PC-3 (cell line): ENCODE results near the gene ZCCHC24. TPM values are rescaled to one million over a fixed set of nuclear protein-coding genes. Genes with fewer than 3 reads are reported as not detected.
A peak's percentile ranks its signal among the peaks of the same experiment; 100 is the strongest.

Source experiments
- ATAC-seq: fragments of 200-7000 bp; cut with Tn5 transposase; 2 replicates; pipeline ENCODE4 v1.9.1; 2020; ENCODE audit warnings: mild to moderate bottlenecking, moderate library complexity
- BruUV-seq: library from RNA; stranded (reverse); fragments of 400-500 nt; replicated peaks from 2 replicates; lab custom pipeline; 2021; lab: Mats Ljungman, UMichigan
- CTCF ChIA-PET: fragments of 300-600 bp; sonication (Branson Sonifier 250); formaldehyde crosslinking; loops from one replicate; lab custom pipeline; 2022; ENCODE audit warnings: antibody characterized with exemption; lab: Charles Lee
- POLR2A ChIA-PET: fragments of 300-600 bp; sonication (Branson Sonifier 250); formaldehyde crosslinking; loops from one replicate; lab custom pipeline; 2022; ENCODE audit warnings: antibody characterized with exemption; ENCODE audit not compliant: unreplicated experiment; lab: Charles Lee
- DNase-seq: peaks from one replicate; pipeline ENCODE4 v3.0.0-alpha.2; 2015
- H2AFZ ChIP-seq: fragments of 300-600 bp; sonication (generic); 2 replicates; pipeline ENCODE4 v1.6.0; 2016; ENCODE audit warnings: antibody characterized with exemption, low read length
- H3F3A ChIP-seq: fragments of 300-600 bp; sonication (generic); one replicate; pipeline ENCODE4 v1.6.0; 2017; ENCODE audit warnings: antibody characterized with exemption, low read length, control low read depth, mild to moderate bottlenecking; ENCODE audit not compliant: unreplicated experiment
- H3K27ac ChIP-seq: fragments of 300-600 bp; sonication (generic); 2 replicates; pipeline ENCODE4 v1.5.1; 2016; ENCODE audit warnings: mild to moderate bottlenecking, low read length
- H3K27me3 ChIP-seq: fragments of 300-600 bp; sonication (generic); 2 replicates; pipeline ENCODE4 v1.6.1; 2016; ENCODE audit warnings: low read length, mixed read lengths
- H3K36me3 ChIP-seq: fragments of 300-600 bp; sonication (generic); 2 replicates; pipeline ENCODE4 v1.6.1; 2016; ENCODE audit warnings: low read depth, mixed run types, low read length, mixed read lengths
- H3K4me1 ChIP-seq: fragments of 300-600 bp; sonication (generic); 2 replicates; pipeline ENCODE4 v1.5.1; 2016; ENCODE audit warnings: low read length; ENCODE audit not compliant: insufficient read depth
- H3K4me2 ChIP-seq: fragments of 300-600 bp; sonication (generic); 2 replicates; pipeline ENCODE4 v1.6.0; 2016; ENCODE audit warnings: low read length
- H3K4me3 ChIP-seq: fragments of 300-600 bp; sonication (generic); 2 replicates; pipeline ENCODE4 v1.5.1; 2016; ENCODE audit warnings: mild to moderate bottlenecking, low read length, mixed read lengths
- H3K79me2 ChIP-seq: fragments of 300-600 bp; sonication (generic); 2 replicates; pipeline ENCODE4 v1.6.1; 2017; ENCODE audit warnings: low read length, mixed read lengths
- H3K9ac ChIP-seq: fragments of 300-600 bp; sonication (generic); 2 replicates; pipeline ENCODE4 v1.6.0; 2016; ENCODE audit warnings: mild to moderate bottlenecking, low read length
- H3K9me2 ChIP-seq: fragments of 300-600 bp; sonication (generic); replicated peaks from 2 replicates; pipeline ENCODE4 v1.6.1; 2016; ENCODE audit warnings: mixed run types, low read length, mixed read lengths
- H3K9me3 ChIP-seq: fragments of 300-600 bp; sonication (generic); 2 replicates; pipeline ENCODE4 v1.6.1; 2016; ENCODE audit warnings: low read length, mixed read lengths
- H4K20me1 ChIP-seq: fragments of 300-600 bp; sonication (generic); 2 replicates; pipeline ENCODE4 v1.6.1; 2016; ENCODE audit warnings: low read length, mixed read lengths
- CTCF ChIP-seq: fragments of 300-600 bp; sonication (generic); conservative IDR thresholded peaks from 2 replicates; pipeline ENCODE4 v1.5.1; 2017; ENCODE audit warnings: antibody characterized with exemption, low read depth, mild to moderate bottlenecking, low read length
- EZH2 ChIP-seq: fragments of 300-600 bp; sonication (generic); IDR thresholded peaks from one replicate; pipeline ENCODE4 v1.6.1; 2017; ENCODE audit warnings: antibody characterized with exemption, mild to moderate bottlenecking, low read length; ENCODE audit not compliant: unreplicated experiment
- EZH2phosphoT487 ChIP-seq: fragments of 300-600 bp; sonication (generic); IDR thresholded peaks from 2 replicates; pipeline ENCODE4 v1.6.1; 2018; ENCODE audit warnings: mild to moderate bottlenecking, antibody characterized with exemption, low read length, borderline replicate concordance
- intact Hi-C: fragments of 100-400 bp; cut with micrococcal nuclease; formaldehyde crosslinking; loops from 2 replicates; pipeline ENCODE4 v1.9.0; 2023
- total RNA-seq: library from RNA; depleted of rRNA; stranded (reverse); fragments of >200 nt; gene quantifications from 2 replicates; pipeline ENCODE4 v1.2.3, GENCODE V29; 2014

The ZCCHC24 gene
- total RNA-seq, 1 experiment from 2014 or later, result 32.9 TPM

GRCh38 chr10:79352035-79352877 lies 93.2 kb downstream of the ZCCHC24 start:
- Histone ChIP-seq H3K36me3 (peaks cover 87% of the 10 kb centered on the region), H3F3A (peaks cover 18% of the 10 kb centered on the region), H3K9me3 (no peaks in the 10 kb centered on the region), H3K27me3 (no peaks in the 10 kb centered on the region), H3K4me3 (no peak overlapping the region), H4K20me1 (peaks cover 79% of the 10 kb centered on the region), H3K9me2 (no peaks in the 10 kb centered on the region), H3K27ac (no peak overlapping the region), H2AFZ (no peak overlapping the region), H3K4me1 (peaks cover 29% of the 10 kb centered on the region), H3K9ac (no peak overlapping the region), H3K4me2 (no peak overlapping the region), H3K79me2 (peaks cover 73% of the 10 kb centered on the region)
- ATAC-seq (no peak), DNase-seq (no peak)
- 0 out of 2 replicates have a peak, but pooled peaks have one; percentile 10 for TF ChIP-seq CTCF
- TF ChIP-seq EZH2phosphoT487, result no peak
- intact Hi-C loops, result no loop called here
- ChIA-PET POLR2A (no interaction called here), CTCF (no interaction called here)
- BruUV-seq, result no TSS peak

- H3K4me2 ChIP-seq, result no peak overlapping the region
- BruUV-seq, result no TSS peak
- H3K36me3 ChIP-seq, result peaks cover 81% of the 10 kb centered on the region
- H3K9me2 ChIP-seq, result no peaks in the 10 kb centered on the region
- peaks cover 37% of the 10 kb centered on the region for H3K4me1 ChIP-seq
- DNase-seq (no peak), ATAC-seq (no peak)
- H4K20me1 ChIP-seq, result peaks cover 79% of the 10 kb centered on the region
- no peaks in the 10 kb centered on the region for H3K27me3 ChIP-seq
- intact Hi-C loops, result no loop called here
- peaks cover 12% of the 10 kb centered on the region for H3F3A ChIP-seq
- no peaks in the 10 kb centered on the region for H3K9me3 ChIP-seq
- peaks cover 73% of the 10 kb centered on the region for H3K79me2 ChIP-seq
- POLR2A ChIA-PET, result interaction anchor here (0.6 kb wide), 1 partner anchor 100 kb away, joined by 10 read pairs; no protein-coding TSS in a partner anchor
- H3K27ac ChIP-seq, result no peak overlapping the region
- H2AFZ ChIP-seq, result no peak overlapping the region
- TF ChIP-seq CTCF, result no peak
- no peak for TF ChIP-seq EZH2
- no peak for TF ChIP-seq EZH2phosphoT487
- no peak overlapping the region for H3K9ac ChIP-seq
- no peak overlapping the region for H3K4me3 ChIP-seq
- CTCF ChIA-PET, result interaction anchor here (0.6 to 1.0 kb wide), 2 partner anchors 117 to 793 kb away, joined by 4 to 10 read pairs; no protein-coding TSS in a partner anchor
Measured at GRCh38 chr10:79351332-79351731, 94.1 kb downstream of the ZCCHC24 start.
